ENCODE measurements around the gene UBE3A. TPM values are rescaled to one million over a fixed set of nuclear protein-coding genes. Genes with fewer than 3 reads are reported as not detected.

UBE3A gene
- polyA plus RNA-seq, 1 of the 3 experiments (the other 2 are of a cell fraction) = 9.7 TPM

DNA sequence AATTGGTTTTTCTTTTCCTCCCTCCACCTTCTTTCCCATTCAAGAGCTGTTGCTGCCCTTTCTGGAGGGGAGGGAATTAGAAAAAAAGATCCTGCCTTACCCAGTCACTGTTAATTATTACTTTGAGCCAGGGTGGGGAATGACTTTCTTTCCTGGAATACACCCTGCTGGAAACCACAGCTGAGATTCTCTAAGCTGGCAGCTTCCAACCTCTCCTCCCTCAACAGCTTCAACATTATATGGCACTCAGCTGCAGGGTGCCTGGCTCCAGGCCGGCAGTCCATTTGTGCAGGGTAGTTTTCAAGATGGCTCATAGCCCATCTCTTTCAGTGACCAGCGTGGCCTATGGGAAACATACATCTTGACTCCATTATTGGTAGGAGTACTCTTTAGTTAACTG is 105.8 kb downstream of the UBE3A start (continued):
- TF ChIP-seq YY1 (IDR thresholded peaks at IDR 0.05; ENCODE audit: low read depth) = no peak
- TF ChIP-seq FOSL2 (IDR thresholded peaks at IDR 0.05; ENCODE audit: borderline replicate concordance, low read depth) = no peak
- TF ChIP-seq, protein P1, sequence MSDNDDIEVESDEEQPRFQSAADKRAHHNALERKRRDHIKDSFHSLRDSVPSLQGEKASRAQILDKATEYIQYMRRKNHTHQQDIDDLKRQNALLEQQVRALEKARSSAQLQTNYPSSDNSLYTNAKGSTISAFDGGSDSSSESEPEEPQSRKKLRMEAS (IDR thresholded peaks at IDR 0.05; ENCODE audit: low read depth) = no peak

GRCh38 chr15:25332306-25332705 is 106.5 kb downstream of the UBE3A start:
- DNase-seq = no peak
- Histone ChIP-seq H3K4me3 (ENCODE audit: low read depth in 2 of 2, low read length in 1 of 2) (no peak overlapping the region), H3K9ac (no peak overlapping the region), H3K4me1 (ENCODE audit: control insufficient read depth in 1 of 2, insufficient read depth in 2 of 2, low read depth in 1 of 2, low read length in 1 of 2) (peaks cover 0 to 6% of the 10 kb centered on the region in 2 experiments; a peak in 1 of 4 replicates), H3K27ac (ENCODE audit: low read depth in 2 of 2, low read length in 1 of 2) (no peak overlapping the region), H3K79me2 (ENCODE audit: insufficient read depth) (no peaks in the 10 kb centered on the region), H3K4me2 (no peak overlapping the region), H3K27me3 (ENCODE audit: insufficient read depth) (no peaks in the 10 kb centered on the region), H3F3A (replicated peaks; ENCODE audit: insufficient read depth) (peaks cover 2% of the 10 kb centered on the region), H3K9me3 (no peaks in the 10 kb centered on the region), H4K20me1 (ENCODE audit: insufficient read depth) (no peaks in the 10 kb centered on the region), H2AFZ (ENCODE audit: low read depth) (no peak overlapping the region), H3K9me2 (no peaks in the 10 kb centered on the region), H3K36me3 (replicated peaks in 1 of 2; ENCODE audit: control insufficient read depth in 1 of 2, insufficient read depth in 2 of 2, low read length in 1 of 2) (peaks cover 26 to 45% of the 10 kb centered on the region in 2 experiments)
- CTCF ChIA-PET = no interaction called here
- TF ChIP-seq EP300 (IDR thresholded peaks at IDR 0.05; ENCODE audit: borderline replicate concordance in 1 of 2, low read depth in 1 of 2, low read length in 1 of 2) = no peak
- TF ChIP-seq EZH2phosphoT487 (IDR thresholded peaks at IDR 0.05; ENCODE audit: borderline replicate concordance, low read depth) = no peak
- TF ChIP-seq ELF1 (IDR thresholded peaks at IDR 0.05) = no peak
- no peak for TF ChIP-seq RCOR1 (IDR thresholded peaks at IDR 0.05; ENCODE audit: low read length)
- no peak for TF ChIP-seq USF2 (IDR thresholded peaks at IDR 0.05; ENCODE audit: borderline replicate concordance, low read depth, low read length)
- no peak for TF ChIP-seq IRF3 (IDR thresholded peaks at IDR 0.05; ENCODE audit: low read depth, low read length)
- no peak for TF ChIP-seq TEAD4 (IDR thresholded peaks at IDR 0.05; ENCODE audit: borderline replicate concordance, insufficient read depth)
- TF ChIP-seq JUND (IDR thresholded peaks at IDR 0.05) = no peak
- no peak for TF ChIP-seq RXRA (IDR thresholded peaks at IDR 0.05; ENCODE audit: borderline replicate concordance, low read depth)
- no peak for TF ChIP-seq NRF1 (IDR thresholded peaks at IDR 0.05; ENCODE audit: low read depth, low read length)
- TF ChIP-seq FOXM1 (IDR thresholded peaks at IDR 0.05; ENCODE audit: low read depth) = no peak
- TF ChIP-seq CHD2 (IDR thresholded peaks at IDR 0.05; ENCODE audit: low read length, partially characterized antibody) = no peak
- TF ChIP-seq RFX5 (IDR thresholded peaks at IDR 0.05; ENCODE audit: low read length) = no peak
- TF ChIP-seq, protein P2, sequence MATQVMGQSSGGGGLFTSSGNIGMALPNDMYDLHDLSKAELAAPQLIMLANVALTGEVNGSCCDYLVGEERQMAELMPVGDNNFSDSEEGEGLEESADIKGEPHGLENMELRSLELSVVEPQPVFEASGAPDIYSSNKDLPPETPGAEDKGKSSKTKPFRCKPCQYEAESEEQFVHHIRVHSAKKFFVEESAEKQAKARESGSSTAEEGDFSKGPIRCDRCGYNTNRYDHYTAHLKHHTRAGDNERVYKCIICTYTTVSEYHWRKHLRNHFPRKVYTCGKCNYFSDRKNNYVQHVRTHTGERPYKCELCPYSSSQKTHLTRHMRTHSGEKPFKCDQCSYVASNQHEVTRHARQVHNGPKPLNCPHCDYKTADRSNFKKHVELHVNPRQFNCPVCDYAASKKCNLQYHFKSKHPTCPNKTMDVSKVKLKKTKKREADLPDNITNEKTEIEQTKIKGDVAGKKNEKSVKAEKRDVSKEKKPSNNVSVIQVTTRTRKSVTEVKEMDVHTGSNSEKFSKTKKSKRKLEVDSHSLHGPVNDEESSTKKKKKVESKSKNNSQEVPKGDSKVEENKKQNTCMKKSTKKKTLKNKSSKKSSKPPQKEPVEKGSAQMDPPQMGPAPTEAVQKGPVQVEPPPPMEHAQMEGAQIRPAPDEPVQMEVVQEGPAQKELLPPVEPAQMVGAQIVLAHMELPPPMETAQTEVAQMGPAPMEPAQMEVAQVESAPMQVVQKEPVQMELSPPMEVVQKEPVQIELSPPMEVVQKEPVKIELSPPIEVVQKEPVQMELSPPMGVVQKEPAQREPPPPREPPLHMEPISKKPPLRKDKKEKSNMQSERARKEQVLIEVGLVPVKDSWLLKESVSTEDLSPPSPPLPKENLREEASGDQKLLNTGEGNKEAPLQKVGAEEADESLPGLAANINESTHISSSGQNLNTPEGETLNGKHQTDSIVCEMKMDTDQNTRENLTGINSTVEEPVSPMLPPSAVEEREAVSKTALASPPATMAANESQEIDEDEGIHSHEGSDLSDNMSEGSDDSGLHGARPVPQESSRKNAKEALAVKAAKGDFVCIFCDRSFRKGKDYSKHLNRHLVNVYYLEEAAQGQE (IDR thresholded peaks at IDR 0.05; ENCODE audit: low read depth, low read length) = no peak
- no peak for TF ChIP-seq FOSL2 (IDR thresholded peaks at IDR 0.05; ENCODE audit: borderline replicate concordance, low read depth)
- TF ChIP-seq PBX3 (IDR thresholded peaks at IDR 0.05) = no peak
- TF ChIP-seq SIN3A (IDR thresholded peaks at IDR 0.05; ENCODE audit: borderline replicate concordance, low read depth, low read length) = no peak
- TF ChIP-seq YY1 (IDR thresholded peaks at IDR 0.05; ENCODE audit: low read depth) = no peak
- no peak for TF ChIP-seq RAD21 (IDR thresholded peaks at IDR 0.05; ENCODE audit: low read length)
- TF ChIP-seq GABPA (IDR thresholded peaks at IDR 0.05; ENCODE audit: low read depth) = no peak
- POLR2A ChIA-PET = no interaction called here
- 93% methylated on average over 2 of the region's 2 CpGs for WGBS (ENCODE audit: low lambda C conversion rate)

Measured in SK-N-SH (cell line).